Vagina (tissue), 2 donors: ENCODE results near the gene TRIM47. TPM values are rescaled to one million over a fixed set of nuclear protein-coding genes. Genes with fewer than 3 reads are reported as not detected.

Source experiments
- DNase-seq, 2 donors: peaks; one replicate each; pipeline ENCODE4 v3.0.0-alpha.2; 2017; ENCODE audit errors: extremely low spot score in 2 of 2
- H3K27ac ChIP-seq: fragments of 200-600 bp; sonication (generic); one replicate; pipeline ENCODE4 v1.5.1; 2019
- H3K27me3 ChIP-seq: fragments of 200-600 bp; sonication (generic); one replicate; pipeline ENCODE4 v1.5.1; 2019
- H3K36me3 ChIP-seq, 2 donors: fragments of 200-600 bp; sonication (generic); one replicate each; pipeline ENCODE4 v1.5.1; 2017 to 2019
- H3K4me1 ChIP-seq: fragments of 200-600 bp; sonication (generic); one replicate; pipeline ENCODE4 v1.5.1; 2019
- H3K4me3 ChIP-seq, 2 donors: fragments of 200-600 bp; sonication (generic); 1 replicate in 1 of 2; 2 replicates in 1 of 2; pipeline ENCODE4 v1.5.1; 2016 to 2019
- H3K9me3 ChIP-seq: fragments of 200-600 bp; sonication (generic); one replicate; pipeline ENCODE4 v1.5.1; 2019
- POLR2A ChIP-seq, 2 donors: fragments of 450-650 bp; IDR thresholded peaks; one replicate each; pipeline ENCODE4 v1.6.1; 2017; ENCODE audit warnings: antibody characterized with exemption in 2 of 2, mild to moderate bottlenecking in 2 of 2, moderate library complexity in 2 of 2
- POLR2AphosphoS5 ChIP-seq, 2 donors: sonication (generic); formaldehyde crosslinking; IDR thresholded peaks; one replicate each; pipeline ENCODE4 v1.9.0; 2017; ENCODE audit warnings: antibody characterized with exemption in 2 of 2, mild to moderate bottlenecking in 2 of 2, low read depth in 1 of 2; ENCODE audit not compliant: insufficient read depth in 1 of 2
- intact Hi-C: fragments of 100-400 bp; cut with DNase I; formaldehyde crosslinking; loops from one replicate; pipeline ENCODE4 v1.15.1; 2023
- total RNA-seq: library from RNA; depleted of rRNA; stranded (reverse); fragments of >200 nt; gene quantifications from one replicate; pipeline ENCODE4 v1.2.3, GENCODE V29; 2016
- TF ChIP-seq, protein P1 (sequence below), 3 experiments: fragments of 450-650 bp in 2 of 3; fragments of 200-600 bp in 1 of 3; sonication (generic) in 1 of 3; IDR thresholded peaks; one replicate each; pipeline ENCODE4 v1.5.1; 2017 to 2019; ENCODE audit warnings: antibody characterized with exemption in 3 of 3, mild to moderate bottlenecking in 2 of 3, moderate library complexity in 2 of 3

Gene TRIM47
- total RNA-seq, 1 donor from 2014 or later = 63.3 TPM

DNA sequence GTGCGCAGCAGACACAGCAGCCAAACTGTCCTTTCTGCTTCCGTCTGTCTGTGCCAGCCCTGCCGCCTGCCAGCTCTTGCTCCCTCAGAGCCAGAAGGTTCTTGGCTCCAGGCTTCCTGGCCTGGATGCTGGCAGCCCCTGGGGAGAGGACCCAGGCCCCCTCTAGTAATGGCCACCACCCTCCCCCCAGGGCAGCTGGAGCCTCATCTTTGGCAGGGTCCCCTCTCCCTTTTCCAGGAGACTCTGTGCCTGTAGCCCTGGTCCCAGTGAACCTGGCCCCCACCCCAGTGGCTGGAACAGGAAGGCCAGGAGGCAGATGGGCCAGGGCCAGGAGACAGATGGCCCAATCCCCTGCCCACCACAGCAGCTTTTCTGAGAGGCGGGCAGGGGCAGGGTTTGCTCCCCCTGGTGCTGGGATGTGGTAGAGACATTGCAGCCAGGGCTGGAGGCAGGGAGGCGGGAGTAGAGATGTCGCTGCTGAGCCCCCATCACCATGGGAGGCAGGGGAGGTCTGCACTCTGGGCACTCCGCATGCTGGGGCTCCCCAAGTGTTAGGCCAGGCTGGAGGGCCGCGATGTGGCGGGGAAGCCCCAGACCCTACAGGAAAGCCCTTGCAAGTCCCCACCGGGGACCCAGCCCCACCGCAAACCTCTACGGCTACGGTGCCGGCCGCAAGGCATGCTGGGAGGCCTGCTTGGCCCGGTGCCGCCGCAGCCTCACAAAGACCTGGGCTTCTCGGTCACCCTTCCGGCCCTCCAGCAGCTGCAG is 50.9 kb downstream of the TRIM47 start:
- intact Hi-C loops = no loop called here
- Histone ChIP-seq H3K4me3 (peak overlapping the region; percentile 27 to 40), H3K9me3 (no peaks in the 10 kb centered on the region), H3K4me1 (peaks cover 26% of the 10 kb centered on the region), H3K36me3 (peaks cover 0 to 19% of the 10 kb centered on the region in 2 donors), H3K27ac (peak overlapping the region; percentile 82), H3K27me3 (no peaks in the 10 kb centered on the region)
- TF ChIP-seq POLR2A (IDR thresholded peaks at IDR 0.05) (no peak), POLR2AphosphoS5 (IDR thresholded peaks at IDR 0.05; ENCODE audit: insufficient read depth in 1 of 2, low read depth in 1 of 2) (peak in 1 of 2 donors; percentile 72)
- TF ChIP-seq, protein P1, sequence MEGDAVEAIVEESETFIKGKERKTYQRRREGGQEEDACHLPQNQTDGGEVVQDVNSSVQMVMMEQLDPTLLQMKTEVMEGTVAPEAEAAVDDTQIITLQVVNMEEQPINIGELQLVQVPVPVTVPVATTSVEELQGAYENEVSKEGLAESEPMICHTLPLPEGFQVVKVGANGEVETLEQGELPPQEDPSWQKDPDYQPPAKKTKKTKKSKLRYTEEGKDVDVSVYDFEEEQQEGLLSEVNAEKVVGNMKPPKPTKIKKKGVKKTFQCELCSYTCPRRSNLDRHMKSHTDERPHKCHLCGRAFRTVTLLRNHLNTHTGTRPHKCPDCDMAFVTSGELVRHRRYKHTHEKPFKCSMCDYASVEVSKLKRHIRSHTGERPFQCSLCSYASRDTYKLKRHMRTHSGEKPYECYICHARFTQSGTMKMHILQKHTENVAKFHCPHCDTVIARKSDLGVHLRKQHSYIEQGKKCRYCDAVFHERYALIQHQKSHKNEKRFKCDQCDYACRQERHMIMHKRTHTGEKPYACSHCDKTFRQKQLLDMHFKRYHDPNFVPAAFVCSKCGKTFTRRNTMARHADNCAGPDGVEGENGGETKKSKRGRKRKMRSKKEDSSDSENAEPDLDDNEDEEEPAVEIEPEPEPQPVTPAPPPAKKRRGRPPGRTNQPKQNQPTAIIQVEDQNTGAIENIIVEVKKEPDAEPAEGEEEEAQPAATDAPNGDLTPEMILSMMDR (IDR thresholded peaks at IDR 0.05) = peak; percentile 29 to 61 (median 32)
- DNase-seq = no peak

DNA sequence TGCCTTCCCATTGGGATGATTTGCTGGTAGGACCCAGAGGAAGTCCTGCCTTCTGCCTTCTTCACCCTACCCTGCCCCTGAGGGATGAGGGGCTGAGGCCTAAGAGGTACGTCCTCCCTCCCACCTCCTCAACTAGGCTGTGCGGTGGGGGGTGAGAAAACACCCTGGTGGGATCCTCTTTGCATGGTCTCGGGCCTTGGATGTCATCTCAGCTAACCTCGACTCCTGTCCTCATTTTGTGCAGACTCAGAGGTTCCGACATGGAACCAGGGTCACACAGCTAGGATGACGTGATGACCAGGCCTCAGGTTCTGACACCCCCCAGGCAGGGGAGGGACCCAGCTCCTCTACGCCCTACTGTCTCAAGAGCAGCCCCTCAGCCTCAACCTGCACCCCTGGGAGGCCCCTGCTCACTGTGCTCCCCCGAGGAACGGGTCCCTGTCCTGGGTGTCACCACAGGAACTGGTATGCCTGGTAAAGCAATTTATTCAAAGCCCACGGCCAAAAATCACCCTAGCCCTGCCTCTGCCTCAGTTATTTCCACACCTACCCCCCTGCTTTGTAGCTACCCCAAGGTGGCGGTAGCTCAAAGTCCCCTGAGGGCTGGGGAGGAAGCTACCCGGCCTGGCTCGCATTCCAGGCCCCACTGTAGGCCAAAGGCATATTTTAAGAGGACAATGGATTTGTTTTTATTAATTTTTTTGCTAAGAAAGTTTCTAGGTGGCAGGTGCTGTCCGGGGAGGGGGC is 51.6 kb downstream of the TRIM47 start:
- intact Hi-C loops = no loop called here
- no peak for DNase-seq
- H3K36me3 ChIP-seq = peaks cover 0 to 19% of the 10 kb centered on the region in 2 donors

DNA sequence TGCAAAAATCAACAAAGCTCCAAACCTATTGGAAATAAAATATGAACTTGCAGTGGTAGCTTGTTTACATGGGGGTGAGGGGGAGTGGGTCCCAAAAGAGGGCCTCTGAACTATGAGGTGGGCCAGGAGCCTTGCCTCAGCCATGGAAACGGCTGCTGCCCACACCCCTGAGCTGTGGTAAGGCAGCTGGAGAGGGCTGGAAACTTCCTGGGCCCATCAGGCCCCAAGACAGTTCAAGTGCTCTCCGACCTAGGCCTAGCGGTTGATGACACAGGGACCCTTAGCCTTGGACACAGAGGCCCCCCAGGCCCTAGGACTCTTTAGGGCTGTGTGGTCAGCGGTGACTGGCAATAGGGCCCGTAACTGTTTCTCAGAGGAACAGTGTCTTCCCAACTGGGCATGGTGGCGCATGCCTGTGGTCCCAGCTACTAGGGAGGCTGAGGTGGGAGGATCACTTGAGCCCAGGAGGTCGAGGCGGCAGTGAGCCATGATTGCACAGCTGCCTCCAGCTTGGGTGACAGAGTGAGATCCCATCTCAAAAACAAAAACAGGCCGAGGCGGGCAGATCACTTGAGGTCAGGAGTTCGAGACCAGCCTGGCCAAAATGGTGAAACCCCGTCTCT is 52.5 kb downstream of the TRIM47 start:
- no peak overlapping the region for H3K4me3 ChIP-seq
- no peak overlapping the region for H3K27ac ChIP-seq

More for the DNA sequence above, 51.6 kb downstream of the TRIM47 start:
- Histone ChIP-seq H3K4me1 (peaks cover 31% of the 10 kb centered on the region), H3K4me3 (no peak overlapping the region), H3K27me3 (no peaks in the 10 kb centered on the region), H3K9me3 (no peaks in the 10 kb centered on the region), H3K27ac (peak overlapping the region; percentile 82)
- TF ChIP-seq, protein P1 (IDR thresholded peaks at IDR 0.05) = no peak
- no peak for TF ChIP-seq POLR2AphosphoS5 (IDR thresholded peaks at IDR 0.05; ENCODE audit: insufficient read depth in 1 of 2, low read depth in 1 of 2)
- no peak for TF ChIP-seq POLR2A (IDR thresholded peaks at IDR 0.05)

DNA sequence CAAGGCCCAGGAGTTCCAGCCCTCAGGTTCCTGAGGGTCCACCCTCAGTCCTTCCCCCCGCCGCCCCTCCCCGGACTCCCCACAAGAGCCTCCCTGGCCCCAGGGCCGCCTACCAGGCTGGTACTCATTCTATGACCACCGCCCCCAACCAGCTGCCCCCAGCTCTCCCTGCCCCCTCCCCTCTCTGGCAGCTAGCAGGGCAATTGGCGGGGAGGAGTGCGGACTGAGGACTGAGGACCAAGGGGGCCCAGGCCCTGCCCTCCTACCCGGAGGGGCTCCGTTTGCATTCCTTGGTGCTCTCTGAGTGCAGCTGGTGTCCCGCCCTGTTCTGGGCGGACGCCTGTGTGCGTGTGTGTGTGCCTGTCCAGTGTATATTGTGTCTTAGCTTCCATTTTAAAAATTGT is 53.2 kb downstream of the TRIM47 start:
- H3K36me3 ChIP-seq = peaks cover 0 to 28% of the 10 kb centered on the region in 2 donors
- H3K27me3 ChIP-seq = no peaks in the 10 kb centered on the region
- no peaks in the 10 kb centered on the region for H3K9me3 ChIP-seq
- no peak overlapping the region for H3K4me3 ChIP-seq
- no peak for DNase-seq
- TF ChIP-seq POLR2AphosphoS5 (IDR thresholded peaks at IDR 0.05; ENCODE audit: insufficient read depth in 1 of 2, low read depth in 1 of 2) = no peak
- TF ChIP-seq, protein P1 (IDR thresholded peaks at IDR 0.05) = no peak
- TF ChIP-seq POLR2A (IDR thresholded peaks at IDR 0.05) = no peak
- H3K4me1 ChIP-seq = peaks cover 31% of the 10 kb centered on the region
- no peak overlapping the region for H3K27ac ChIP-seq
- intact Hi-C loops = no loop called here

More for the DNA sequence above, 52.5 kb downstream of the TRIM47 start:
- Histone ChIP-seq H3K27me3 (no peaks in the 10 kb centered on the region), H3K4me1 (peaks cover 31% of the 10 kb centered on the region), H3K36me3 (peaks cover 0 to 21% of the 10 kb centered on the region in 2 donors), H3K9me3 (no peaks in the 10 kb centered on the region)
- TF ChIP-seq POLR2AphosphoS5 (IDR thresholded peaks at IDR 0.05; ENCODE audit: insufficient read depth in 1 of 2, low read depth in 1 of 2) (no peak), POLR2A (IDR thresholded peaks at IDR 0.05) (no peak)
- TF ChIP-seq, protein P1 (IDR thresholded peaks at IDR 0.05) = no peak
- intact Hi-C loops = no loop called here
- DNase-seq = no peak
